Astrocyte (in vitro differentiated cells and primary cell): ENCODE data around the gene MNAT1. TPM values are rescaled to one million over a fixed set of nuclear protein-coding genes. Genes with fewer than 3 reads are reported as not detected.

Experiments
- DNase-seq: peaks from one replicate; pipeline ENCODE4 v3.0.0-alpha.2; 2010; ENCODE audit warnings: low read depth
- FAIRE-seq: peaks from 2 replicates; lab custom pipeline; 2011; peaks lifted over from hg19 to GRCh38; lab: Jason Lieb, UNC
- H2AFZ ChIP-seq: 2 replicates; pipeline ENCODE4 v1.6.0; 2012; ENCODE audit warnings: low read depth, low read length, inconsistent platforms
- H3K27ac ChIP-seq: 2 replicates; pipeline ENCODE4 v1.5.1; 2011; ENCODE audit warnings: low read depth, low read length, inconsistent platforms
- H3K27me3 ChIP-seq: 2 replicates; pipeline ENCODE4 v1.6.0; 2011; ENCODE audit warnings: low read length, inconsistent platforms; ENCODE audit not compliant: insufficient read depth
- H3K36me3 ChIP-seq: 2 replicates; pipeline ENCODE4 v1.5.1; 2011; ENCODE audit warnings: low read length, inconsistent platforms; ENCODE audit not compliant: insufficient read depth
- H3K4me1 ChIP-seq: 2 replicates; pipeline ENCODE4 v1.5.1; 2011; ENCODE audit warnings: low read length, inconsistent platforms; ENCODE audit not compliant: insufficient read depth
- H3K4me2 ChIP-seq: 2 replicates; pipeline ENCODE4 v1.6.0; 2012; ENCODE audit warnings: low read length, inconsistent platforms
- H3K4me3 ChIP-seq: 2 replicates; pipeline ENCODE4 v1.5.1; 2011; ENCODE audit warnings: low read depth, mild to moderate bottlenecking, low read length, inconsistent platforms; ENCODE audit not compliant: insufficient read depth
- H3K79me2 ChIP-seq: 2 replicates; pipeline ENCODE4 v1.6.0; 2012; ENCODE audit warnings: mild to moderate bottlenecking, low read length, inconsistent platforms; ENCODE audit not compliant: insufficient read depth
- H3K9ac ChIP-seq: 2 replicates; pipeline ENCODE4 v1.6.0; 2012; ENCODE audit warnings: mild to moderate bottlenecking, low read length, inconsistent platforms
- H3K9me3 ChIP-seq: 2 replicates; pipeline ENCODE4 v1.5.1; 2012; ENCODE audit warnings: low read depth, mild to moderate bottlenecking, low read length, inconsistent platforms; ENCODE audit not compliant: insufficient read depth
- H4K20me1 ChIP-seq: 2 replicates; pipeline ENCODE4 v1.6.0; 2012; ENCODE audit warnings: low read length, inconsistent platforms; ENCODE audit not compliant: insufficient read depth
- H3K27ac Mint-ChIP-seq: one replicate; pipeline ENCODE4 v1.8.0; 2021; ENCODE audit warnings: mild to moderate bottlenecking, mixed read lengths; ENCODE audit not compliant: unreplicated experiment
- H3K27me3 Mint-ChIP-seq: one replicate; pipeline ENCODE4 v1.8.0; 2021; ENCODE audit warnings: low read depth, mixed read lengths; ENCODE audit not compliant: unreplicated experiment
- H3K36me3 Mint-ChIP-seq: one replicate; pipeline ENCODE4 v1.8.0; 2021; ENCODE audit warnings: low read depth, mixed read lengths; ENCODE audit not compliant: unreplicated experiment
- H3K4me1 Mint-ChIP-seq: one replicate; pipeline ENCODE4 v1.8.0; 2021; ENCODE audit warnings: low read depth, mixed read lengths; ENCODE audit not compliant: unreplicated experiment
- H3K4me3 Mint-ChIP-seq: one replicate; pipeline ENCODE4 v1.8.0; 2021; ENCODE audit warnings: mild to moderate bottlenecking, moderate library complexity, mixed read lengths; ENCODE audit not compliant: unreplicated experiment
- H3K9me3 Mint-ChIP-seq: one replicate; pipeline ENCODE4 v1.8.0; 2021; ENCODE audit warnings: mild to moderate bottlenecking, mixed read lengths; ENCODE audit not compliant: unreplicated experiment
- EZH2 ChIP-seq: IDR thresholded peaks from 2 replicates; pipeline ENCODE4 v1.6.1; 2012; ENCODE audit warnings: mild to moderate bottlenecking, low read length, inconsistent platforms; ENCODE audit not compliant: insufficient read depth
- total RNA-seq: library from RNA; stranded (reverse); gene quantifications from 2 replicates; pipeline ENCODE4 v1.2.1, GENCODE V29; 2021
- TF ChIP-seq, protein P1 (sequence below): IDR thresholded peaks from 2 replicates; pipeline ENCODE4 v1.5.1; 2011; ENCODE audit warnings: low read depth, mild to moderate bottlenecking, inconsistent platforms, low read length, moderate library complexity; ENCODE audit not compliant: insufficient read depth

Gene MNAT1
- total RNA-seq, 1 donor from 2014 or later: 36.0 TPM

DNA sequence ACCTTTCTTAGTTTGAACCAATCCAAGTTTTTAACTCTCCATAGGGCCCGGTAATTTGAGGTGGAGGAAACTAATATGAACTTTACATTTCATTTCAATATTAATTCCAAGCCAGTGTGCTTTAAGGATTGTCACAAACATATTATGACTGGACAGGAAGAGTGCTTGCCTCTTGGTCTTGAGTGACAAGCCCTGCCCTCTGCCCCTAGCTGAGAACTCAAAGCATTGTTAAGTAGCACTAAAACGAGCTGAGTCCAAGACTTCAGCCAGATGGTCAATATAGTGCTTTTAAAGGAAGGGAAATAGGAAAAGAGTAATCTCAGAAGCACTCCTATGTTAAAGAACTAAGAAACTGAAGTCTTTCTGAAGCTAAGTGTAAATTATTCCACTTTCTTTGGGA lies 229.2 kb downstream of the MNAT1 start:
- Histone ChIP-seq H3K9ac (no peak overlapping the region), H3K4me3 (no peak overlapping the region), H3K4me1 (no peaks in the 10 kb centered on the region), H2AFZ (no peak overlapping the region), H3K27me3 (no peaks in the 10 kb centered on the region), H3K79me2 (peaks cover 5% of the 10 kb centered on the region), H3K9me3 (peaks cover 2% of the 10 kb centered on the region), H4K20me1 (no peaks in the 10 kb centered on the region), H3K27ac (no peak overlapping the region), H3K36me3 (no peaks in the 10 kb centered on the region), H3K4me2 (no peak overlapping the region)
- H3K27me3 Mint-ChIP-seq: no peaks in the 10 kb centered on the region
- no peak overlapping the region for H3K4me3 Mint-ChIP-seq
- no peak for FAIRE-seq
- H3K9me3 Mint-ChIP-seq: no peaks in the 10 kb centered on the region
- TF ChIP-seq, protein P1, sequence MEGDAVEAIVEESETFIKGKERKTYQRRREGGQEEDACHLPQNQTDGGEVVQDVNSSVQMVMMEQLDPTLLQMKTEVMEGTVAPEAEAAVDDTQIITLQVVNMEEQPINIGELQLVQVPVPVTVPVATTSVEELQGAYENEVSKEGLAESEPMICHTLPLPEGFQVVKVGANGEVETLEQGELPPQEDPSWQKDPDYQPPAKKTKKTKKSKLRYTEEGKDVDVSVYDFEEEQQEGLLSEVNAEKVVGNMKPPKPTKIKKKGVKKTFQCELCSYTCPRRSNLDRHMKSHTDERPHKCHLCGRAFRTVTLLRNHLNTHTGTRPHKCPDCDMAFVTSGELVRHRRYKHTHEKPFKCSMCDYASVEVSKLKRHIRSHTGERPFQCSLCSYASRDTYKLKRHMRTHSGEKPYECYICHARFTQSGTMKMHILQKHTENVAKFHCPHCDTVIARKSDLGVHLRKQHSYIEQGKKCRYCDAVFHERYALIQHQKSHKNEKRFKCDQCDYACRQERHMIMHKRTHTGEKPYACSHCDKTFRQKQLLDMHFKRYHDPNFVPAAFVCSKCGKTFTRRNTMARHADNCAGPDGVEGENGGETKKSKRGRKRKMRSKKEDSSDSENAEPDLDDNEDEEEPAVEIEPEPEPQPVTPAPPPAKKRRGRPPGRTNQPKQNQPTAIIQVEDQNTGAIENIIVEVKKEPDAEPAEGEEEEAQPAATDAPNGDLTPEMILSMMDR: no peak
- TF ChIP-seq EZH2: no peak
- peaks cover 22% of the 10 kb centered on the region for H3K4me1 Mint-ChIP-seq
- no peak for DNase-seq
- peak overlapping the region; percentile 66 for H3K27ac Mint-ChIP-seq
- H3K36me3 Mint-ChIP-seq: peaks cover 12% of the 10 kb centered on the region

DNA sequence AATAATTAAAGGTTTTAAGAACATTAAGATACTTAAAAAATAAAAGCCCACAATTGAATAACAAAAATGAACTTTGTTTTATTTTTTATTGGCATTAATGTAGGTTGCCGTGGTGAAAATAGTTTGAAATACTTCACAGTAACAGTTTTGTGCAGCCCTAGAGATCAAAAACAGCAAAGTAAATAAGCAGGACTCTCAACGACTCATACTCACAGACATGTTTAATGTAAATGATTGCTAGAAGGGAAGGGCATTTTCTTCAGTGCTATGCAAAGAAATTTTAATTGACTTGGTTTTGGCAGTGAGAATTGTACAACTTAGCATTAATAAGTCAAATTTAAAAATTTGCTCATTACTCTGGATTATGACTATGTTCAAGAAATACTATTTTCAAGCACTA lies 230.3 kb downstream of the MNAT1 start:
- Histone ChIP-seq H3K27me3 (no peaks in the 10 kb centered on the region), H3K36me3 (no peaks in the 10 kb centered on the region), H3K79me2 (no peaks in the 10 kb centered on the region), H3K9ac (no peak overlapping the region), H3K4me3 (no peak overlapping the region), H3K9me3 (no peaks in the 10 kb centered on the region), H2AFZ (no peak overlapping the region), H3K4me2 (no peak overlapping the region), H3K27ac (no peak overlapping the region), H3K4me1 (no peaks in the 10 kb centered on the region), H4K20me1 (no peaks in the 10 kb centered on the region)
- Mint-ChIP-seq H3K4me1 (peaks cover 22% of the 10 kb centered on the region), H3K4me3 (no peak overlapping the region), H3K27ac (peak overlapping the region; percentile 59), H3K36me3 (peaks cover 7% of the 10 kb centered on the region), H3K9me3 (no peaks in the 10 kb centered on the region), H3K27me3 (no peaks in the 10 kb centered on the region)
- TF ChIP-seq, protein P1: no peak
- no peak for TF ChIP-seq EZH2
- FAIRE-seq: no peak
- no peak for DNase-seq

DNA sequence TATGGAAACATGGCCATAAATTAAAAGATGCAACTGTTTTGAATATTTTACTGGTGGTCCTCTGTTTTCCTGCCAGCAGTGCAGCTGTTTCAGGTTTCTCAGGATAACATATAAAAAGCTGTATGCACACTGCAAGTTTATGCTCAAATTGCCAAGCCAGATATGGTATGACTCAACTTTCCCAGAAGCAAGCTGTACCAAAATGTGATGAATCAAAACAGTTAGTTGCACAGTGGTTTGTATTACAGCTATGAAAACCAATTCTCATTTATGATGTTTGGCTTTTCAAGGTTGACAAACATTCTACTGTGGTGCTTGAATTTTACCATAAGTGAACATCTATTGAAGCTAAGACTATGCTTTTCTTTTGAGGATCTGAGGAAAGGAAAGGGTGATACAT lies 230.8 kb downstream of the MNAT1 start:
- DNase-seq (peak; percentile 82), FAIRE-seq (peak; percentile 86)
- peak overlapping the region; percentile 79 for H3K27ac Mint-ChIP-seq

More for the DNA sequence above, 230.8 kb downstream of the MNAT1 start:
- H3K4me1 Mint-ChIP-seq: peaks cover 22% of the 10 kb centered on the region
- no peaks in the 10 kb centered on the region for H3K27me3 Mint-ChIP-seq
- H3K4me3 ChIP-seq: no peak overlapping the region
- H3K9me3 Mint-ChIP-seq: no peaks in the 10 kb centered on the region
- H3K27me3 ChIP-seq: no peaks in the 10 kb centered on the region
- H3K4me2 ChIP-seq: no peak overlapping the region
- H3K4me1 ChIP-seq: no peaks in the 10 kb centered on the region
- no peak overlapping the region for H3K9ac ChIP-seq
- H3K4me3 Mint-ChIP-seq: no peak overlapping the region
- no peaks in the 10 kb centered on the region for H4K20me1 ChIP-seq
- no peaks in the 10 kb centered on the region for H3K9me3 ChIP-seq
- TF ChIP-seq, protein P1: no peak
- no peak for TF ChIP-seq EZH2
- peaks cover 5% of the 10 kb centered on the region for H3K36me3 Mint-ChIP-seq
- no peaks in the 10 kb centered on the region for H3K79me2 ChIP-seq
- H3K36me3 ChIP-seq: no peaks in the 10 kb centered on the region
- no peak overlapping the region for H3K27ac ChIP-seq
- H2AFZ ChIP-seq: no peak overlapping the region
